Left lung (tissue), 10 donors: ENCODE data around the gene ZFYVE1. TPM values are rescaled to one million over a fixed set of nuclear protein-coding genes. Genes with fewer than 3 reads are reported as not detected.

Experiments used
- ATAC-seq: fragments of 200-7000 bp; cut with Tn5 transposase; one replicate; pipeline ENCODE4 v1.9.1; 2020; ENCODE audit warnings: moderate library complexity
- DNase-seq, 4 donors: peaks; one replicate each; pipeline ENCODE4 v3.0.0-alpha.2; 2013 to 2020
- H3K27ac ChIP-seq, 2 donors: fragments of 200-600 bp; sonication (generic) in 1 of 2; one replicate each; pipeline versions ENCODE4 v1.5.0 to v1.8.0; 2020 to 2021
- H3K27me3 ChIP-seq, 2 donors: fragments of 200-600 bp; sonication (generic) in 1 of 2; one replicate each; pipeline versions ENCODE4 v1.5.0 to v1.8.0; 2020 to 2021
- H3K36me3 ChIP-seq, 2 donors: fragments of 200-600 bp; sonication (generic) in 1 of 2; one replicate each; pipeline versions ENCODE4 v1.5.0 to v1.8.0; 2020 to 2021
- H3K4me1 ChIP-seq, 2 donors: fragments of 200-600 bp; one replicate each; pipeline ENCODE4 v1.8.0; 2021
- H3K4me3 ChIP-seq, 2 donors: fragments of 200-600 bp; sonication (generic) in 1 of 2; one replicate each; pipeline versions ENCODE4 v1.5.0 to v1.8.0; 2020 to 2021; ENCODE audit warnings: mild to moderate bottlenecking in 1 of 2
- H3K9me3 ChIP-seq, 2 donors: fragments of 200-600 bp; sonication (generic) in 1 of 2; one replicate each; pipeline versions ENCODE4 v1.5.0 to v1.8.0; 2020 to 2021
- intact Hi-C, 2 donors: fragments of 100-400 bp; cut with DNase I; formaldehyde crosslinking; loops; one replicate each; pipeline versions ENCODE4 v1.11.2 to v1.14.2; 2022
- polyA plus RNA-seq, 6 donors: library from polyadenylated mRNA; unstranded; fragments of 120-200 nt; gene quantifications; one replicate each; pipeline ENCODE4 v1.2.1, GENCODE V29; 2013; ENCODE audit not compliant: insufficient read length in 6 of 6
- total RNA-seq, 2 donors: library from RNA; stranded (reverse); fragmentation: NEBNext Ultra II Directional; extraction: Animal tissue kit (Norgen Biotek cat#: 25700); gene quantifications; one replicate each; pipeline ENCODE4 v1.2.1, GENCODE V29; 2021
- TF ChIP-seq, protein P1 (sequence below), 2 donors: fragments of 200-600 bp; sonication (generic) in 1 of 2; IDR thresholded peaks; one replicate each; pipeline versions ENCODE4 v1.5.0 to v1.8.0; 2021; ENCODE audit warnings: antibody characterized with exemption in 2 of 2
- donor health status: DM: no; HTN: yes; CAD: no.
- donor health status: DM: no; HTN: no; CAD: no.

The ZFYVE1 gene
- total and polyA plus RNA-seq, 8 donors = 14.6 to 22.3 (median 19.8) TPM

DNA sequence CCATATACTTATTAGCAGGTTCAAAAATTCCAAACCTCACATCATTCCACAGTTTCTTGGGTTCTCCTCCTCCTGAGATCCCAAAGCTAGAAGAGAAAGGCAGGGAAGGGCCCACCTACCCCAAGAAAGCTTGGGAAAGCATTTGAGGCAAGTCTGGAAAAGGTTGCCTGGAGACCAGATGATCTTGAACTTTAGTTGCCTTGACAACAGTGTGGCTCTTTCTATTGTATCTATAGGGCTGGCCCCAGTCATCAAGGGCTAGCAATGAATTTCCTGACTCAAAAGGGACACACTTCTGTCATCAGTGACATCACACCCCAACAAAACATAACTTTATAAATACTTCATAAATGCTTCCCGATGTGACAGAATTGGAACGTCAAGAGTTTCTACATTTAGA, 40.0 kb downstream of the ZFYVE1 start:
- Histone ChIP-seq H3K4me3 (no peak overlapping the region), H3K4me1 (no peaks in the 10 kb centered on the region), H3K9me3 (no peaks in the 10 kb centered on the region), H3K27me3 (no peaks in the 10 kb centered on the region), H3K36me3 (peaks cover 0 to 88% of the 10 kb centered on the region in 2 donors), H3K27ac (no peak overlapping the region)
- TF ChIP-seq, protein P1, sequence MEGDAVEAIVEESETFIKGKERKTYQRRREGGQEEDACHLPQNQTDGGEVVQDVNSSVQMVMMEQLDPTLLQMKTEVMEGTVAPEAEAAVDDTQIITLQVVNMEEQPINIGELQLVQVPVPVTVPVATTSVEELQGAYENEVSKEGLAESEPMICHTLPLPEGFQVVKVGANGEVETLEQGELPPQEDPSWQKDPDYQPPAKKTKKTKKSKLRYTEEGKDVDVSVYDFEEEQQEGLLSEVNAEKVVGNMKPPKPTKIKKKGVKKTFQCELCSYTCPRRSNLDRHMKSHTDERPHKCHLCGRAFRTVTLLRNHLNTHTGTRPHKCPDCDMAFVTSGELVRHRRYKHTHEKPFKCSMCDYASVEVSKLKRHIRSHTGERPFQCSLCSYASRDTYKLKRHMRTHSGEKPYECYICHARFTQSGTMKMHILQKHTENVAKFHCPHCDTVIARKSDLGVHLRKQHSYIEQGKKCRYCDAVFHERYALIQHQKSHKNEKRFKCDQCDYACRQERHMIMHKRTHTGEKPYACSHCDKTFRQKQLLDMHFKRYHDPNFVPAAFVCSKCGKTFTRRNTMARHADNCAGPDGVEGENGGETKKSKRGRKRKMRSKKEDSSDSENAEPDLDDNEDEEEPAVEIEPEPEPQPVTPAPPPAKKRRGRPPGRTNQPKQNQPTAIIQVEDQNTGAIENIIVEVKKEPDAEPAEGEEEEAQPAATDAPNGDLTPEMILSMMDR (IDR thresholded peaks at IDR 0.05) = no peak
- intact Hi-C loops = no loop called here
- DNase-seq = no peak
- ATAC-seq = no peak

DNA sequence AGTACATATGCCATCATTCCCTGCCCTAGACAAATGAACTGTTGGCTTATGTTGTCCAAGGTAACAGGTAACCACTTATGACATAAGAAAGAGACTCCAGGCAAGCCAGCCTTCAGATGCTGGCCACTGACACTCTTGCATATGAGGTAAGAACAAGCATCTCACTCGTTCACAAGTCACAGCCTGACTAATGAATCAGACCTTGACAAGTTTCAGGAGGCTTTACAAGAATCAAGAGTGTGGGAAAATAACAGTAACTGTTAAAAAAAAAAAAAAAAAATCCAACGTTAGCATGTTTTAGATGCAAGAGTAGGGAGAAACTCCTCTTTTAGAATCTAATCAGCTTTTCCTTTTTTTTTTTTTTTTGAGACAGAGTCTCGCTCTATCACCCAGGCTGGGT, 40.7 kb downstream of the ZFYVE1 start:
- Histone ChIP-seq H3K4me3 (no peak overlapping the region), H3K4me1 (no peaks in the 10 kb centered on the region), H3K27me3 (no peaks in the 10 kb centered on the region), H3K27ac (no peak overlapping the region), H3K9me3 (no peaks in the 10 kb centered on the region), H3K36me3 (peaks cover 0 to 88% of the 10 kb centered on the region in 2 donors)
- TF ChIP-seq, protein P1 (IDR thresholded peaks at IDR 0.05) = no peak
- ATAC-seq (no peak), DNase-seq (no peak)
- intact Hi-C loops = no loop called here

DNA sequence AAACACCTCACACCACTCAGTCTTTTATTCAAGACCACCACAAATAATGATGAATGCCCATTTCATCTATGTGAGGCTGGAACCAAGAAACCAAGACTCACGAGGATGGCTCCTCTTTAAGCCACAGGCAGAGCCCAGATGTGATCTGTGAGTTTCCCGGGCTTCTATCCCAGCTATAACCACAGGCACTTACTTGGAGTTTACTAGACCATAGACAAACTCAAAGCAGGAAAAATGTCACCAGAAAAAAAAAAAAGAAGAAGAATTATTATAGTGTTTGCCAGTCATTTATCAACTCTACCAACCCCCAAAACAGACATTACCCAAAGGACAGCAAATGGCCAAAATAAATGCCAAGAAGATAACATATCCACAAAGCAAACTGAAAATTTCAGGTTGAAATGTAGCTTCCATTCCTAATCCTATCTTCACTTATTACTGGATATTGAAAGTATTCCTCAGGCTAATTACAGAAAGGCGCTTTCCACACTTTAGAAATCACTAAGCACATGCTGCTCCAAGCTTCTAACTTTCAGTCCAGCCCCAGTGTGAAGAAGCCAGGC, 44.7 kb downstream of the ZFYVE1 start:
- H3K36me3 ChIP-seq = peaks cover 0 to 96% of the 10 kb centered on the region in 2 donors
- intact Hi-C loops = no loop called here
- no peak overlapping the region for H3K4me3 ChIP-seq
- H3K27me3 ChIP-seq = no peaks in the 10 kb centered on the region
- TF ChIP-seq, protein P1 (IDR thresholded peaks at IDR 0.05) = no peak
- no peaks in the 10 kb centered on the region for H3K9me3 ChIP-seq
- no peak for ATAC-seq
- no peaks in the 10 kb centered on the region for H3K4me1 ChIP-seq
- H3K27ac ChIP-seq = no peak overlapping the region
- DNase-seq = no peak

DNA sequence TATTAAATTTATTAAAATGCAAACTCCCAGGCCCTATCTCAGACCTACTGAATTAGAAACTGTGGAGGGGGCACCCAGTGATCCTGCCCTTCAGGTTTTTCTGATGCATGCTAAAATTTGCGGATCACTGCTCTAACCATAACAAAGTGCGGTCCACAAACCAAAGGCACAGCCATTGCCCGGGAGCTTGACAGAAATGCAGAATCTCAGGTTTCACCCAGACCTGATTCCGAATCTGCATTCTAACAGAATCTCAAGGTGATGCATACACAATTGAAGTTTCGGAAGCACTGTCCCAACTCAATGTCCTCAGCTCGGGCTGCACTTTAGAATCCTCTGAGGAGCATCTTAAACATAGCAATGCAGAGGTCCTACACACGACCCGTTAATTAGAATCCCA, 46.0 kb downstream of the ZFYVE1 start:
- peaks cover 0 to 96% of the 10 kb centered on the region in 2 donors for H3K36me3 ChIP-seq
- H3K4me3 ChIP-seq = no peak overlapping the region
- intact Hi-C loops = no loop called here
- TF ChIP-seq, protein P1 (IDR thresholded peaks at IDR 0.05) = no peak
- no peaks in the 10 kb centered on the region for H3K27me3 ChIP-seq
- no peaks in the 10 kb centered on the region for H3K4me1 ChIP-seq
- H3K27ac ChIP-seq = no peak overlapping the region
- DNase-seq (no peak), ATAC-seq (no peak)
- no peaks in the 10 kb centered on the region for H3K9me3 ChIP-seq

DNA sequence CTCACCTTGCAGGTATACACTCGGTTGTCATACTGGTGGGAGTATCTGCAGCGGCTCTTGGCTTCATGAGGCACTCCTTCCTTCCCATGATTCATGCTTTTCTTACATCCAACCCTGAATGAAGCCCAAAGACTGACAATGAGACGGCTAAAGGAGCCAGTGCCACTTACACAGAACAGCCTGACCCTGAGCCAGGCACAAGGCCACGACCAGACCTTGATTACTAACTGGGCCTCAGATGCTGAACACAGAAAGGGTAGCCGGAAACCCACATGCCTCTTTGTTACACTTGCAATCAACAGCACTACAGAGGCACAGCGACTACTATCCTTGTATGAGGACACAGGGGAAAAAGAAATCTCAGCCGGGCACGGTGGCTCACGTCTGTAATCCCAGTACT, 48.0 kb downstream of the ZFYVE1 start:
- H3K9me3 ChIP-seq = no peaks in the 10 kb centered on the region
- H3K4me1 ChIP-seq = no peaks in the 10 kb centered on the region
- no peak for DNase-seq
- intact Hi-C loops = no loop called here
- no peak overlapping the region for H3K27ac ChIP-seq
- TF ChIP-seq, protein P1 (IDR thresholded peaks at IDR 0.05) = no peak
- no peaks in the 10 kb centered on the region for H3K27me3 ChIP-seq
- ATAC-seq = no peak
- H3K36me3 ChIP-seq = peaks cover 0 to 96% of the 10 kb centered on the region in 2 donors
- no peak overlapping the region for H3K4me3 ChIP-seq
